Breast epithelium (tissue), 4 donors: ENCODE data around the gene NOX3. TPM values are rescaled to one million over a fixed set of nuclear protein-coding genes. Genes with fewer than 3 reads are reported as not detected.

Experiments used
- DNase-seq, 2 donors: peaks; one replicate each; pipeline ENCODE4 v3.0.0-alpha.2; 2019; ENCODE audit warnings: low spot score in 2 of 2
- H3K27ac ChIP-seq, 2 donors: fragments of 200-600 bp; sonication (generic) in 1 of 2; one replicate each; pipeline ENCODE4 v1.5.1; 2016 to 2019; ENCODE audit warnings: mild to moderate bottlenecking in 1 of 2
- H3K27me3 ChIP-seq, 2 donors: fragments of 200-600 bp; sonication (generic) in 1 of 2; one replicate each; pipeline versions ENCODE4 v1.5.1 to v1.6.0; 2017 to 2019; ENCODE audit warnings: control low read depth in 1 of 2, mild to moderate bottlenecking in 1 of 2
- H3K36me3 ChIP-seq: fragments of 200-600 bp; one replicate; pipeline ENCODE4 v1.5.1; 2019
- H3K4me1 ChIP-seq, 2 donors: fragments of 200-600 bp; sonication (generic); one replicate each; pipeline ENCODE4 v1.5.1; 2016 to 2019; ENCODE audit warnings: control low read depth in 1 of 2
- H3K4me3 ChIP-seq, 3 donors: fragments of 200-600 bp; sonication (generic); 1 replicate in 2 of 3; 2 replicates in 1 of 3; pipeline ENCODE4 v1.5.1; 2016 to 2019; ENCODE audit warnings: mild to moderate bottlenecking in 3 of 3, moderate library complexity in 2 of 3
- H3K9me3 ChIP-seq, 2 donors: fragments of 200-600 bp; sonication (generic) in 1 of 2; one replicate each; pipeline ENCODE4 v1.5.1; 2016 to 2019; ENCODE audit warnings: control low read depth in 1 of 2
- POLR2A ChIP-seq: fragments of 450-650 bp; IDR thresholded peaks from one replicate; pipeline ENCODE4 v1.6.1; 2016; ENCODE audit warnings: antibody characterized with exemption, mild to moderate bottlenecking, moderate library complexity
- POLR2AphosphoS5 ChIP-seq, 3 donors: sonication (generic); formaldehyde crosslinking; IDR thresholded peaks; one replicate each; pipeline ENCODE4 v1.6.1; 2017; ENCODE audit warnings: antibody characterized with exemption in 3 of 3
- intact Hi-C: fragments of 100-400 bp; cut with DNase I; formaldehyde crosslinking; loops from one replicate; pipeline ENCODE4 v1.15.1; 2023; ENCODE audit warnings: low total_unique reads
- total RNA-seq, 3 donors: library from RNA; depleted of rRNA; stranded (reverse); fragments of >200 nt; gene quantifications; one replicate each; pipeline ENCODE4 v1.1.0, GENCODE V29; 2016
- TF ChIP-seq, protein P1 (sequence below), 3 donors: fragments of 450-650 bp; IDR thresholded peaks; one replicate each; pipeline ENCODE4 v1.5.1; 2016 to 2017; ENCODE audit warnings: antibody characterized with exemption in 3 of 3, mild to moderate bottlenecking in 3 of 3, moderate library complexity in 3 of 3

NOX3 gene
- total RNA-seq, 3 donors from 2014 or later, result not detected

- H3K36me3 ChIP-seq, result no peaks in the 10 kb centered on the region
- intact Hi-C loops, result no loop called here
- H3K27ac ChIP-seq, result no peak overlapping the region
- H3K9me3 ChIP-seq, result no peaks in the 10 kb centered on the region
- no peaks in the 10 kb centered on the region for H3K4me1 ChIP-seq
- H3K4me3 ChIP-seq, result no peak overlapping the region
- H3K27me3 ChIP-seq, result peaks cover 0 to 2% of the 10 kb centered on the region in 2 donors
- no peak for TF ChIP-seq POLR2AphosphoS5 (IDR thresholded peaks at IDR 0.05)
- no peak for DNase-seq
Observed at GRCh38 chr6:155444120-155444917, 11.3 kb downstream of the NOX3 start.

DNA sequence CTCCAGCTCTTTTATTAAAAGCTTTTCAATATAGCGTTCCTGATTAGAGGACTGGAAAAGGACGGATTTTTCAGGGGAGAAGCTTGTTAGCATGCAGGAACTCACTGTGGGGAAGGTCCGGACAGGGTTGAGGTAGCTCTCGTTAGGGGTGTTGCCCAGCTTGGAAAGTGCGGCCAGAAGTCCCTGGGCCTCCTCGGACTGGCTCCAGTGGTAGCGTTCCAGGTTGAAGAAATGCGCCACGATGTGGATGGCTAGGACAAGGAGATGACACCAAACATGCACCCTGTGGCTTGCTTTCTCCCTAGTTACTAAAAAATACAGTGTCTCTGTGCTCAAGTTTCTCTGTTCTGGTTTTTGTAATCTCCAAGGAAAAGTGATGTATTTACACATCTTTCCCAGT is 12.5 kb downstream of the NOX3 start:
- intact Hi-C loops, result no loop called here
- Histone ChIP-seq H3K4me1 (no peaks in the 10 kb centered on the region), H3K27me3 (no peaks in the 10 kb centered on the region), H3K27ac (no peak overlapping the region), H3K36me3 (no peaks in the 10 kb centered on the region), H3K9me3 (no peaks in the 10 kb centered on the region), H3K4me3 (no peak overlapping the region)
- DNase-seq, result no peak
- TF ChIP-seq, protein P1, sequence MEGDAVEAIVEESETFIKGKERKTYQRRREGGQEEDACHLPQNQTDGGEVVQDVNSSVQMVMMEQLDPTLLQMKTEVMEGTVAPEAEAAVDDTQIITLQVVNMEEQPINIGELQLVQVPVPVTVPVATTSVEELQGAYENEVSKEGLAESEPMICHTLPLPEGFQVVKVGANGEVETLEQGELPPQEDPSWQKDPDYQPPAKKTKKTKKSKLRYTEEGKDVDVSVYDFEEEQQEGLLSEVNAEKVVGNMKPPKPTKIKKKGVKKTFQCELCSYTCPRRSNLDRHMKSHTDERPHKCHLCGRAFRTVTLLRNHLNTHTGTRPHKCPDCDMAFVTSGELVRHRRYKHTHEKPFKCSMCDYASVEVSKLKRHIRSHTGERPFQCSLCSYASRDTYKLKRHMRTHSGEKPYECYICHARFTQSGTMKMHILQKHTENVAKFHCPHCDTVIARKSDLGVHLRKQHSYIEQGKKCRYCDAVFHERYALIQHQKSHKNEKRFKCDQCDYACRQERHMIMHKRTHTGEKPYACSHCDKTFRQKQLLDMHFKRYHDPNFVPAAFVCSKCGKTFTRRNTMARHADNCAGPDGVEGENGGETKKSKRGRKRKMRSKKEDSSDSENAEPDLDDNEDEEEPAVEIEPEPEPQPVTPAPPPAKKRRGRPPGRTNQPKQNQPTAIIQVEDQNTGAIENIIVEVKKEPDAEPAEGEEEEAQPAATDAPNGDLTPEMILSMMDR (IDR thresholded peaks at IDR 0.05), result no peak
- TF ChIP-seq POLR2AphosphoS5 (IDR thresholded peaks at IDR 0.05) (no peak), POLR2A (no peak)

DNA sequence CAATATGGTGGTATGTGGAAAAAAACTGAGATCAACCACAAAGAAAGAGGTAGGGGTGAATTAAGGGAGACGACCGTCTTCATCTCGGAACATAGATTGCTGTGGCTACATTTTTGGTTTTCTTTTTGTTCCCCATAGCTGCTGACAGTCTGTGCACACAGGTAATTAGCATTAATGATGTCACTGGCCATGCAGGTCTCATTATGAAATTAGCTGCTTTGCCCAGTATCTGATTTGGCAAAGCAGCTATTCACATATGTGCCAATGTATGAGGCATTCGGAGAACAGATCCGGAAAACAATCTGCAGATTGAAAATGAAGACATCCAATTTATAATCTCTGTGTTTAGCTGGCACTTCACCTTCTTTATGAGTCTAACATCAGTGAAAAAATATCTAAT is 13.1 kb downstream of the NOX3 start:
- no peak for TF ChIP-seq POLR2AphosphoS5 (IDR thresholded peaks at IDR 0.05)
- TF ChIP-seq, protein P1 (IDR thresholded peaks at IDR 0.05), result no peak
- TF ChIP-seq POLR2A, result no peak
- intact Hi-C loops, result no loop called here
- Histone ChIP-seq H3K4me3 (no peak overlapping the region), H3K4me1 (no peaks in the 10 kb centered on the region), H3K9me3 (no peaks in the 10 kb centered on the region), H3K27ac (no peak overlapping the region), H3K27me3 (no peaks in the 10 kb centered on the region), H3K36me3 (no peaks in the 10 kb centered on the region)
- no peak for DNase-seq

DNA sequence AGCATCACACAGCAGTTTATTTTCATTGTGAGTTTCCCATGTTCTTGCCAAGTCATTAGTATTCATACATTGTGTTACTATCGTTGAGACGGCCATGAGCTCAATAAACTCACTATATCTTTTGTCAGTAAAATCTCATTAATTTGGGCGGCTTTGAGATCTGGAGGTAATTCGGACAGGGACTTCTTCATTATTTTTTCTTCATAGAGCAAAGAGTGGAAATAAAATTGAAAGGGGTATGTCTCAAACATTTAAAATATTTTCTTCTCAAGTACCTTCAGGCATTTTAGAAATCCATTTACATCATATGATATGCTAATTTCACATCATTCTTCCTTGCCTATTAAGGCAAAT is 14.6 kb downstream of the NOX3 start:
- Histone ChIP-seq H3K9me3 (no peaks in the 10 kb centered on the region), H3K36me3 (no peaks in the 10 kb centered on the region), H3K27me3 (no peaks in the 10 kb centered on the region), H3K27ac (no peak overlapping the region), H3K4me3 (no peak overlapping the region), H3K4me1 (peaks cover 0 to 2% of the 10 kb centered on the region in 2 donors)
- intact Hi-C loops, result no loop called here
- no peak for TF ChIP-seq POLR2A
- TF ChIP-seq POLR2AphosphoS5 (IDR thresholded peaks at IDR 0.05), result no peak
- TF ChIP-seq, protein P1 (IDR thresholded peaks at IDR 0.05), result no peak
- DNase-seq, result no peak

GRCh38 chr6:155440398-155441111 is 15.1 kb downstream of the NOX3 start:
- Histone ChIP-seq H3K4me3 (no peak overlapping the region), H3K36me3 (no peaks in the 10 kb centered on the region), H3K27me3 (no peaks in the 10 kb centered on the region), H3K9me3 (no peaks in the 10 kb centered on the region), H3K4me1 (peaks cover 0 to 2% of the 10 kb centered on the region in 2 donors), H3K27ac (no peak overlapping the region)
- TF ChIP-seq POLR2A, result no peak
- TF ChIP-seq POLR2AphosphoS5 (IDR thresholded peaks at IDR 0.05), result no peak
- TF ChIP-seq, protein P1 (IDR thresholded peaks at IDR 0.05), result no peak
- no peak for DNase-seq
- intact Hi-C loops, result no loop called here
